ENCODE measurements around the gene EPHB2. TPM values are rescaled to one million over a fixed set of nuclear protein-coding genes. Genes with fewer than 3 reads are reported as not detected.

The EPHB2 gene
- polyA plus RNA-seq, 2 of the 4 experiments (the other 2 are of a cell fraction): 13.0 to 35.3 TPM

- 88% methylated on average over 1 of the region's 7 CpGs for WGBS (ENCODE audit: missing lambda C conversion rate)
- no peak for ATAC-seq
- no peak overlapping the region for H3K4me2 ChIP-seq
- TF ChIP-seq ZNF302 (CRISPR knock-in tag; IDR thresholded peaks at IDR 0.05) (no peak), MAZ (IDR thresholded peaks at IDR 0.05; ENCODE audit: borderline replicate concordance, low read depth, low read length) (no peak), POLR2AphosphoS2 (conservative IDR thresholded peaks at IDR 0.05; ENCODE audit: low read length) (no peak), RCOR1 (IDR thresholded peaks at IDR 0.05; ENCODE audit: low read depth, low read length) (no peak)
- no peaks in the 10 kb centered on the region for H3K9me3 ChIP-seq
- DNase-seq (ENCODE audit: low read depth in 1 of 2, low spot score in 1 of 2): no peak
- ChIA-PET CTCF (interaction anchor here (0.9 to 4.5 kb wide), 3 partner anchors 12 to 214 kb away, joined by 3 to 31 read pairs (median 26); no protein-coding TSS in a partner anchor), POLR2A (no interaction called here)
- no peak for FAIRE-seq
- H3K27ac ChIP-seq: no peak overlapping the region
- H3K4me3 ChIP-seq: no peak overlapping the region
- H3K4me1 ChIP-seq: no peaks in the 10 kb centered on the region
Measured at GRCh38 chr1:22887491-22887890, 176.9 kb downstream of the EPHB2 start.

GRCh38 chr1:22888320-22889075 lies 177.9 kb downstream of the EPHB2 start:
- Histone ChIP-seq H3K27ac (peak overlapping the region in 1 of 2 experiments; percentile 65; a peak in 2 of 6 replicates), H3K4me3 (no peak overlapping the region), H3K4me2 (no peak overlapping the region), H3K9me3 (no peaks in the 10 kb centered on the region), H3K4me1 (no peaks in the 10 kb centered on the region)
- 70% methylated on average over 8 of the region's 8 CpGs for WGBS (ENCODE audit: missing lambda C conversion rate)
- DNase-seq (ENCODE audit: low read depth in 1 of 2, low spot score in 1 of 2) (no peak), FAIRE-seq (no peak), ATAC-seq (no peak; a peak in 1 of 6 replicates)
- ChIA-PET CTCF (interaction anchor here (0.5 to 4.5 kb wide), 22 partner anchors 10 to 222 kb away, joined by 3 to 31 read pairs (median 3); no protein-coding TSS in a partner anchor), POLR2A (no interaction called here)
- no peak for TF ChIP-seq FOSB (CRISPR knock-in tag; IDR thresholded peaks at IDR 0.05)
- TF ChIP-seq NFE2L2 (conservative IDR thresholded peaks at IDR 0.05; ENCODE audit: low read length): no peak
- no peak for TF ChIP-seq SREBF2 (IDR thresholded peaks at IDR 0.05)
- TF ChIP-seq ZSCAN20 (CRISPR knock-in tag; IDR thresholded peaks at IDR 0.05): no peak
- TF ChIP-seq JUNB (IDR thresholded peaks at IDR 0.05): no peak
- no peak for TF ChIP-seq PHF8 (IDR thresholded peaks at IDR 0.05; ENCODE audit: borderline replicate concordance, low read depth)
- TF ChIP-seq MYC (IDR thresholded peaks at IDR 0.05; ENCODE audit: borderline replicate concordance, low read length): no peak
- no peak for TF ChIP-seq HEYL (CRISPR knock-in tag; IDR thresholded peaks at IDR 0.05)
- TF ChIP-seq BHLHE40 (IDR thresholded peaks at IDR 0.05; ENCODE audit: low read depth, low read length): no peak
- TF ChIP-seq TFCP2L1 (CRISPR knock-in tag; IDR thresholded peaks at IDR 0.05): no peak
- TF ChIP-seq EHMT2 (IDR thresholded peaks at IDR 0.05; ENCODE audit: low read depth): no peak
- TF ChIP-seq BCL3 (IDR thresholded peaks at IDR 0.05): no peak
- no peak for TF ChIP-seq E2F6 (IDR thresholded peaks at IDR 0.05; ENCODE audit: borderline replicate concordance, low read depth)
- no peak for TF ChIP-seq POLR2A (IDR thresholded peaks at IDR 0.05; ENCODE audit: low read length)
- TF ChIP-seq HMGXB4 (CRISPR knock-in tag; IDR thresholded peaks at IDR 0.05; ENCODE audit: borderline replicate concordance): no peak
- TF ChIP-seq CHD4 (IDR thresholded peaks at IDR 0.05; ENCODE audit: borderline replicate concordance): no peak
- TF ChIP-seq HDAC2 (IDR thresholded peaks at IDR 0.05): no peak
- no peak for TF ChIP-seq USF2 (IDR thresholded peaks at IDR 0.05)
- TF ChIP-seq FOXS1 (CRISPR knock-in tag; IDR thresholded peaks at IDR 0.05): no peak
- TF ChIP-seq HES2 (IDR thresholded peaks at IDR 0.05): no peak
